Activated B cell treated with CpG ODN at 0.5 μM for 24 hours (primary cell): ENCODE measurements around the gene CHEK2. TPM values are rescaled to one million over a fixed set of nuclear protein-coding genes. Genes with fewer than 3 reads are reported as not detected.
"Not testable (repeated sequence)": the region's sequence is repeated elsewhere in the genome, so short reads cannot be mapped to it uniquely, and the experiment has no call there.

Experiments used
- ATAC-seq: fragments of 200-7000 bp; cut with Tn5 transposase; one replicate; pipeline ENCODE4 v1.10.0; 2021; ENCODE audit warnings: low read depth, mild to moderate bottlenecking, moderate library complexity
- CTCF ChIA-PET: fragments of 350-600 bp; sonication (Branson Sonifier 250); formaldehyde crosslinking; loops from one replicate; lab custom pipeline; 2021; ENCODE audit warnings: antibody characterized with exemption; lab: Charles Lee
- POLR2A ChIA-PET: fragments of 350-600 bp; sonication (Branson Sonifier 250); formaldehyde crosslinking; loops from one replicate; lab custom pipeline; 2021; ENCODE audit warnings: antibody characterized with exemption; lab: Charles Lee
- DNase-seq: peaks from one replicate; pipeline ENCODE4 v3.0.0; 2022
- H3K27ac Mint-ChIP-seq: one replicate; pipeline ENCODE4 v1.8.0; 2020; ENCODE audit warnings: mixed read lengths
- H3K27me3 Mint-ChIP-seq: one replicate; pipeline ENCODE4 v1.8.0; 2021; ENCODE audit warnings: mixed read lengths
- H3K36me3 Mint-ChIP-seq: one replicate; pipeline ENCODE4 v1.8.0; 2021; ENCODE audit warnings: low read depth, mixed read lengths
- H3K4me1 Mint-ChIP-seq: one replicate; pipeline ENCODE4 v1.8.0; 2021; ENCODE audit warnings: mixed read lengths
- H3K4me3 Mint-ChIP-seq: one replicate; pipeline ENCODE4 v1.8.0; 2020; ENCODE audit warnings: mild to moderate bottlenecking, mixed read lengths
- H3K9me3 Mint-ChIP-seq: one replicate; pipeline ENCODE4 v1.8.0; 2020; ENCODE audit warnings: mixed read lengths
- CTCF ChIP-seq: fragments of 200-600 bp; IDR thresholded peaks from one replicate; pipeline ENCODE4 v1.8.0; 2022; ENCODE audit warnings: antibody characterized with exemption, mild to moderate bottlenecking
- intact Hi-C: fragments of 100-400 bp; cut with micrococcal nuclease; formaldehyde crosslinking; loops from one replicate; pipeline ENCODE4 v1.15.1; 2024
- total RNA-seq: library from RNA; stranded (reverse); gene quantifications from 2 replicates; pipeline ENCODE4 v1.2.3, GENCODE V29; 2022

CHEK2 gene
- total RNA-seq, 1 donor from 2014 or later, result 13.5 TPM

GRCh38 chr22:28743852-28744251, 2.2 kb upstream of the CHEK2 start:
- no peak for TF ChIP-seq CTCF
- intact Hi-C loops, result loop anchor here (2.0 to 5.0 kb wide), 4 partner anchors 37 to 523 kb away; partner anchors contain the start of genes EWSR1, KREMEN1 and RHBDD3
- Mint-ChIP-seq H3K27me3 (no peaks in the 10 kb centered on the region), H3K27ac (peak overlapping the region; percentile 9), H3K9me3 (no peaks in the 10 kb centered on the region), H3K4me1 (peaks cover 32% of the 10 kb centered on the region), H3K36me3 (peaks cover 59% of the 10 kb centered on the region), H3K4me3 (peak overlapping the region; percentile 55)
- ATAC-seq, result no peak
- POLR2A ChIA-PET, result interaction anchor here (1.6 to 3.0 kb wide), 2 partner anchors 29 to 56 kb away, joined by 6 to 23 read pairs; partner anchors contain the start of genes CCDC117 and XBP1
- CTCF ChIA-PET, result no interaction called here
- no peak for DNase-seq

- no peak for DNase-seq
Observed at GRCh38 chr22:28742562-28742962, 942 bp upstream of the CHEK2 start.

GRCh38 chr22:28741200-28741784, 328 bp downstream of the CHEK2 start:
- peak overlapping the region; percentile 85 for H3K27ac Mint-ChIP-seq
- TF ChIP-seq CTCF, result no peak
- peak overlapping the region; percentile 88 for H3K4me3 Mint-ChIP-seq
- peaks cover 46% of the 10 kb centered on the region for H3K36me3 Mint-ChIP-seq
- ChIA-PET CTCF (interaction anchor here (0.9 to 1.2 kb wide), 2 partner anchors 32 to 141 kb away, joined by 3 read pairs; partner anchors contain the start of gene CCDC117), POLR2A (interaction anchor here (0.6 to 3.0 kb wide), 5 partner anchors 32 to 1079 kb away, joined by 3 to 26 read pairs (median 4); partner anchors contain the start of genes CCDC117, XBP1 and ZNRF3)
- H3K4me1 Mint-ChIP-seq, result peaks cover 30% of the 10 kb centered on the region
- DNase-seq (no peak), ATAC-seq (no peak)
- intact Hi-C loops, result loop anchor here (1.0 to 5.0 kb wide), 3 partner anchors 59 to 526 kb away; partner anchors contain the start of genes EWSR1, KREMEN1, RHBDD3 and XBP1
- H3K9me3 Mint-ChIP-seq, result no peaks in the 10 kb centered on the region
- H3K27me3 Mint-ChIP-seq, result no peaks in the 10 kb centered on the region

More at GRCh38 chr22:28742562-28742962, 942 bp upstream of the CHEK2 start:
- H3K9me3 Mint-ChIP-seq, result no peaks in the 10 kb centered on the region
- no peak for TF ChIP-seq CTCF
- POLR2A ChIA-PET, result interaction anchor here (1.8 to 3.0 kb wide), 2 partner anchors 31 to 57 kb away, joined by 23 to 26 read pairs; partner anchors contain the start of genes CCDC117 and XBP1
- CTCF ChIA-PET, result no interaction called here
- peaks cover 54% of the 10 kb centered on the region for H3K36me3 Mint-ChIP-seq
- no peak for ATAC-seq
- H3K27me3 Mint-ChIP-seq, result no peaks in the 10 kb centered on the region
- peak overlapping the region; percentile 88 for H3K4me3 Mint-ChIP-seq
- H3K27ac Mint-ChIP-seq, result peak overlapping the region; percentile 85
- H3K4me1 Mint-ChIP-seq, result peaks cover 30% of the 10 kb centered on the region
- intact Hi-C loops, result loop anchor here (1.0 to 5.0 kb wide), 9 partner anchors 30 to 823 kb away; partner anchors contain the start of genes CCDC117, EWSR1, KREMEN1 and PITPNB

- intact Hi-C loops, H3K9me3 Mint-ChIP-seq, H3K27me3 Mint-ChIP-seq, H3K4me3 Mint-ChIP-seq, ATAC-seq, CTCF ChIA-PET, H3K27ac Mint-ChIP-seq, DNase-seq: not testable (repeated sequence)
- peaks cover 30% of the 10 kb centered on the region for H3K4me1 Mint-ChIP-seq
- POLR2A ChIA-PET, result interaction anchor here (0.5 kb wide), 1 partner anchor 13 kb away, joined by 5 read pairs; no protein-coding TSS in a partner anchor
- peaks cover 31% of the 10 kb centered on the region for H3K36me3 Mint-ChIP-seq
Observed at GRCh38 chr22:28738876-28739275, 2.7 kb downstream of the CHEK2 start.

GRCh38 chr22:28737701-28738100, 3.9 kb downstream of the CHEK2 start:
- Mint-ChIP-seq H3K27ac (no peak overlapping the region), H3K27me3 (no peaks in the 10 kb centered on the region), H3K4me1 (peaks cover 21% of the 10 kb centered on the region), H3K9me3 (no peaks in the 10 kb centered on the region), H3K36me3 (peaks cover 35% of the 10 kb centered on the region), H3K4me3 (no peak overlapping the region)
- TF ChIP-seq CTCF, result no peak
- DNase-seq (no peak), ATAC-seq (no peak)
- intact Hi-C loops, result no loop called here
- POLR2A ChIA-PET, result no interaction called here
- CTCF ChIA-PET, result no interaction called here
